ENCODE measurements around the gene COMMD1.

DNA sequence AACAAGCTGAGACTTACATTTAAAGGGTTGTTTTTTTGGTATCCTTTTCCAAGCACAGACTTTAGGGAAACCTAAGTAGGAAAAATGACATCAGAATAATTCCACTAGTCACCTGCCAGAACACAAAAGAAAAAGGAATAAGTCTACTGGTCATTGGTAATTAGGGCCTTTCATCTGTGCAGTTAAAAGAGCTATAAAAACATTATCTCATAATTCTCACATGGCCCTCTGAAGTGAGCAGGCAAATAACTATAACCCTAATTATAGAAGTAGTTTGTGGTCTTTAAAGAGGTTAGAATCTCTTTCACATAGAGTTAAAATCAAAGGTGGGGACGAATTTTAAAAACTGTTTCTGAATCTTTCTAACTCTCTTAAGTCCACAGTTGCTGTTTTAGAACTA is 179.3 kb downstream of the COMMD1 start:
- TF ChIP-seq, protein P1, sequence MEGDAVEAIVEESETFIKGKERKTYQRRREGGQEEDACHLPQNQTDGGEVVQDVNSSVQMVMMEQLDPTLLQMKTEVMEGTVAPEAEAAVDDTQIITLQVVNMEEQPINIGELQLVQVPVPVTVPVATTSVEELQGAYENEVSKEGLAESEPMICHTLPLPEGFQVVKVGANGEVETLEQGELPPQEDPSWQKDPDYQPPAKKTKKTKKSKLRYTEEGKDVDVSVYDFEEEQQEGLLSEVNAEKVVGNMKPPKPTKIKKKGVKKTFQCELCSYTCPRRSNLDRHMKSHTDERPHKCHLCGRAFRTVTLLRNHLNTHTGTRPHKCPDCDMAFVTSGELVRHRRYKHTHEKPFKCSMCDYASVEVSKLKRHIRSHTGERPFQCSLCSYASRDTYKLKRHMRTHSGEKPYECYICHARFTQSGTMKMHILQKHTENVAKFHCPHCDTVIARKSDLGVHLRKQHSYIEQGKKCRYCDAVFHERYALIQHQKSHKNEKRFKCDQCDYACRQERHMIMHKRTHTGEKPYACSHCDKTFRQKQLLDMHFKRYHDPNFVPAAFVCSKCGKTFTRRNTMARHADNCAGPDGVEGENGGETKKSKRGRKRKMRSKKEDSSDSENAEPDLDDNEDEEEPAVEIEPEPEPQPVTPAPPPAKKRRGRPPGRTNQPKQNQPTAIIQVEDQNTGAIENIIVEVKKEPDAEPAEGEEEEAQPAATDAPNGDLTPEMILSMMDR (IDR thresholded peaks at IDR 0.05): no peak
- no peak for TF ChIP-seq KAT7 (CRISPR knock-in tag; IDR thresholded peaks at IDR 0.05; ENCODE audit: borderline replicate concordance)
- no peak for TF ChIP-seq SP1 (CRISPR knock-in tag; conservative IDR thresholded peaks at IDR 0.05)
- no peak for TF ChIP-seq NFE2L1 (CRISPR knock-in tag; IDR thresholded peaks at IDR 0.05)
- no peak for TF ChIP-seq FOXJ3 (CRISPR knock-in tag; IDR thresholded peaks at IDR 0.05; ENCODE audit: borderline replicate concordance)
- no peak for TF ChIP-seq ZNF671 (CRISPR knock-in tag; IDR thresholded peaks at IDR 0.05)
- TF ChIP-seq, protein P2, sequence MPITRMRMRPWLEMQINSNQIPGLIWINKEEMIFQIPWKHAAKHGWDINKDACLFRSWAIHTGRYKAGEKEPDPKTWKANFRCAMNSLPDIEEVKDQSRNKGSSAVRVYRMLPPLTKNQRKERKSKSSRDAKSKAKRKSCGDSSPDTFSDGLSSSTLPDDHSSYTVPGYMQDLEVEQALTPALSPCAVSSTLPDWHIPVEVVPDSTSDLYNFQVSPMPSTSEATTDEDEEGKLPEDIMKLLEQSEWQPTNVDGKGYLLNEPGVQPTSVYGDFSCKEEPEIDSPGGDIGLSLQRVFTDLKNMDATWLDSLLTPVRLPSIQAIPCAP (CRISPR knock-in tag; IDR thresholded peaks at IDR 0.05): no peak

Data from WTC11 (cell line).